NCI-H187 (cell line): ENCODE results near the gene PPP2R2B.

Experiments
- DNase-seq, 2 experiments: peaks; one replicate each; lab custom pipeline; 2025; lab: John Stamatoyannopoulos, UW

Gene PPP2R2B

GRCh38 chr5:146884066-146884626 is 5.6 kb upstream of the PPP2R2B start:
- no peak for DNase-seq

- peak in 1 of 2 experiments; percentile 7 for DNase-seq
These were observed 5.0 kb upstream of the PPP2R2B start for GRCh38 chr5:146883511-146883910.

- no peak for DNase-seq
These were observed 2.4 kb upstream of the PPP2R2B start for GRCh38 chr5:146880966-146881365.

GRCh38 chr5:146877783-146878475 is 628 bp downstream of the PPP2R2B start:
- peak in 1 of 2 experiments; percentile 15 for DNase-seq

- DNase-seq: no peak
These were observed 1.3 kb downstream of the PPP2R2B start for GRCh38 chr5:146877178-146877681.

- DNase-seq: no peak
These were observed 5.2 kb downstream of the PPP2R2B start for GRCh38 chr5:146873186-146873917.

GRCh38 chr5:146872188-146872587 is 6.4 kb downstream of the PPP2R2B start:
- DNase-seq: no peak

GRCh38 chr5:146867996-146868708 is 10.4 kb downstream of the PPP2R2B start:
- no peak for DNase-seq

GRCh38 chr5:146866263-146866662 is 12.3 kb downstream of the PPP2R2B start:
- DNase-seq: no peak

GRCh38 chr5:146862641-146863040 is 15.9 kb downstream of the PPP2R2B start:
- DNase-seq: no peak

GRCh38 chr5:146860213-146860893 is 18.2 kb downstream of the PPP2R2B start:
- DNase-seq: no peak

GRCh38 chr5:146852089-146852488 is 26.5 kb downstream of the PPP2R2B start:
- DNase-seq: no peak

GRCh38 chr5:146851133-146851532 is 27.4 kb downstream of the PPP2R2B start:
- DNase-seq: no peak

GRCh38 chr5:146849694-146850303 is 28.8 kb downstream of the PPP2R2B start:
- no peak for DNase-seq

GRCh38 chr5:146848133-146848532 is 30.4 kb downstream of the PPP2R2B start:
- no peak for DNase-seq

GRCh38 chr5:146840016-146840415 is 38.5 kb downstream of the PPP2R2B start:
- DNase-seq: no peak

- DNase-seq: no peak
These were observed 42.2 kb downstream of the PPP2R2B start for GRCh38 chr5:146836226-146836842.

- DNase-seq: no peak
These were observed 45.4 kb downstream of the PPP2R2B start for GRCh38 chr5:146832985-146833732.

GRCh38 chr5:146828385-146828784 is 50.2 kb downstream of the PPP2R2B start:
- DNase-seq: no peak

GRCh38 chr5:146827901-146828300 is 50.7 kb downstream of the PPP2R2B start:
- no peak for DNase-seq
